Left renal cortex interstitium (tissue), 4 donors: ENCODE measurements around the gene CXorf49B. TPM values are rescaled to one million over a fixed set of nuclear protein-coding genes. Genes with fewer than 3 reads are reported as not detected.
"Not testable (repeated sequence)": the region's sequence is repeated elsewhere in the genome, so short reads cannot be mapped to it uniquely, and the experiment has no call there.

Experiments
- DNase-seq, 4 donors: peaks; one replicate each; pipeline ENCODE4 v3.0.0-alpha.2; 2013; ENCODE audit warnings: low read depth in 4 of 4, low spot score in 2 of 4, missing footprints in 1 of 4
- polyA plus RNA-seq, 4 donors: library from polyadenylated mRNA; unstranded; fragments of 120-200 nt; gene quantifications; one replicate each; pipeline ENCODE4 v1.2.1, GENCODE V29; 2013; ENCODE audit not compliant: insufficient read length in 4 of 4

Gene CXorf49B
- not detected for polyA plus RNA-seq

- DNase-seq = not testable (repeated sequence)
Observed at GRCh38 chrX:71763049-71763448, at the start of gene CXorf49B. Gene CXorf49B, plus strand, starts transcription at chrX:71763349. Its CDS starts 75 bp downstream, at chrX:71763424.

- not testable (repeated sequence) for DNase-seq
Observed at GRCh38 chrX:71714064-71714463, 49.1 kb upstream of the CXorf49B start.

- not testable (repeated sequence) for DNase-seq
Observed at GRCh38 chrX:71715551-71715950, 47.6 kb upstream of the CXorf49B start.

- not testable (repeated sequence) for DNase-seq
Observed at GRCh38 chrX:71716323-71716722, 46.8 kb upstream of the CXorf49B start.

GRCh38 chrX:71718185-71718584, 45.0 kb upstream of the CXorf49B start, which contains the start of gene CXorf49:
Gene CXorf49, minus strand, starts transcription at chrX:71718285. Its CDS starts 134 bp downstream, at chrX:71718151.
- not testable (repeated sequence) for DNase-seq

GRCh38 chrX:71719195-71719594, 44.0 kb upstream of the CXorf49B start:
- not testable (repeated sequence) for DNase-seq

- not testable (repeated sequence) for DNase-seq
Observed at GRCh38 chrX:71720289-71720886, 42.8 kb upstream of the CXorf49B start.

- not testable (repeated sequence) for DNase-seq
Observed at GRCh38 chrX:71760688-71761281, 2.4 kb upstream of the CXorf49B start.

- not testable (repeated sequence) for DNase-seq
Observed at GRCh38 chrX:71764832-71765231, 1.7 kb downstream of the CXorf49B start.

GRCh38 chrX:71765613-71766012, 2.5 kb downstream of the CXorf49B start:
- DNase-seq = not testable (repeated sequence)

GRCh38 chrX:71767134-71767533, 4.0 kb downstream of the CXorf49B start:
- not testable (repeated sequence) for DNase-seq

GRCh38 chrX:71778322-71778721, 15.2 kb downstream of the CXorf49B start:
- not testable (repeated sequence) for DNase-seq

GRCh38 chrX:71782225-71782949, 19.2 kb downstream of the CXorf49B start:
- DNase-seq = not testable (repeated sequence)

GRCh38 chrX:71782950-71783299, 19.8 kb downstream of the CXorf49B start:
- not testable (repeated sequence) for DNase-seq

GRCh38 chrX:71783569-71784347, 20.6 kb downstream of the CXorf49B start:
- not testable (repeated sequence) for DNase-seq

- DNase-seq = not testable (repeated sequence)
Observed at GRCh38 chrX:71784348-71784983, 21.3 kb downstream of the CXorf49B start.

GRCh38 chrX:71806450-71806849, 43.3 kb downstream of the CXorf49B start:
- not testable (repeated sequence) for DNase-seq

- no peak for DNase-seq
Observed at GRCh38 chrX:71809886-71810285, 46.7 kb downstream of the CXorf49B start.

GRCh38 chrX:71814123-71814912, 51.2 kb downstream of the CXorf49B start:
- no peak for DNase-seq
